ENCODE results near the gene MED23. TPM values are rescaled to one million over a fixed set of nuclear protein-coding genes. Genes with fewer than 3 reads are reported as not detected.

MED23 gene
- total and polyA plus RNA-seq, 2 donors (not counting 1 experiment from before 2014, with no cell fraction given): 25.1 to 27.4 TPM

DNA sequence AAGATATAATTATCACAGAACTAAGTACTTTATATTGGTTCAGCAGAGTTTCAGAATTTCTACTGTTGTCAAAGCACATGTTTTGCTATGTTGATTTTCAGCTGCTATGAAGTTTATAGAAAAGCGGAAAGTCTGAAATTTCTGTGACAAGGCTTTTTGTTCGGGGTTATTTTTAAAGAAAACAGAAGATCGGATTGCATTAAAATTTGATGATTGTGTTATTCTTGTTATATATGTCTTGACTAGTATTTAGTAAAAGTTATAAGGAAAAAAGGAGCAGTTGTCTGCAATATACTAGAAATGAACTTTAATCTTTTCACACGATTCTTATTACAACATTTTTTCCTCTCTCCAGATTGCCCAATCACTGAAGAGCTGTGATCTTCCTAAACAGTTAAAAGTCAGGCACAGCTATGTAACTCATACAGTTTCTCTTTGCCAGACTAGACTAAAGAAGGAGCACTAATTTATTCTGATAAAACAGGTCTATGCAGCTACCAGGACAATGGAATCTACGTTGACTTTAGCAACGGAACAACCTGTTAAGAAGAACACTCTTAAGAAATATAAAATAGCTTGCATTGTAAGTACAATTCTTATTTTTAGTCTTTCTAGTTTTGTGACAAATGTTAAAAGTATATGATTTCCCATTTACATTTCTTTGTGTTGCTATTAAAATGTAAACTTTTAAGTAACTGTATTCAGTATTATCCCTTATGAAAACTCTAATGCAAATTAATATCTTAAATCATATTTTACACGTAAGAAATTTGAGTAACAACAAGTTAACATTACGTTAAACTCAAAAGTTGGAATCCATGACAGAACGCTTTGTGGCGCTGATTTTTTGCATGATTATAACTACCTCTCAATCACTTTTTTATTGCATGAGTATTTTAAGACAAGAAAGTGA, 9.1 kb upstream of the MED23 start, which contains the start of gene ENPP3:
Gene ENPP3, plus strand, starts transcription at position 423 of the 913 bp plus-strand sequence. Its CDS starts 83 bp downstream, at position 506.
- peak in 1 of 2 donors; percentile 37 for DNase-seq (ENCODE audit: low read depth in 2 of 2)

DNA sequence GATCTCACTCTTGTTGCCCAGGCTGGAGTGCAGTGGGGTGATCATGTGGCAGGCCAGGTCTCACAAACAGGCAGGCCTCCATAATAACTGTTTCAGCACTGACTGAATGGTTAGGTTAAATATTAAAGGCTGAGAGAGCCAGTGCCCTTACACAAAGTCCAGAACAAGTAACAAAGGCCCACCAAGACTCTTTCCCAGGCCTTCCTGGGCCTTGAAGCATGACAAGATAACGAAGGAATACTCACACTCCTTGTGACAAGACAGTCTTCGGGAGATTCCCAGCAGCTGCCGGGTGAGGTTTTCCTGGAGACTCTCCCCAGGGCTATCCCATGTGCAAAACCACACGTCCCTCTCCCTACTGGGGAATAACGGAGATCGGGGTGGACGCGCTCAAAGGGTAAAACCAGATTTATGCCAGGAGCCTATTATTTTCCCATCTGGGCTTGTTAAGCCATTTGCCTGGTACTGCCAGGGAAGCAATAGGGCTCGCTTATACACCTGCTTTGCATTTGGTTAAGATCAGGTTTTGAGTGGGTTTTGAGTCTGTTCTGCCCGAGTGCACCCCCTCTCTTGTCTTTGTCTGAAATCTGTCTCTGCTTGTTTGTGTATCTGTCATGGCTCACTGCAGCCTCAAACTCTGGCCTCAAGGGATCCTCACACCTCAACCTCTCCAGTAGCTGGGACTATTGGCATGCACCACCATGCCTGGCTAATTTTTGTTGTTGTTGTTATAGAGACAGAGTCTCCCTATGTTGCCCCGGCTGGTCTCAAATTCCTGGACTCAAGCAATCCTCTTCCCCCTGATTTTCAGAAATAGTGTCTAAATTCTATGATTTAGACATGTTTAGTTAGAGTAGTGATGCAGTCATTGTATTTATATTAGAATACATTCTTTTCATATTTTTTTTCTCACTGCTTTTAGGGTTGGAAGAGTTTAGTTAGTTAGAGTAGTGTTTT, 7.6 kb upstream of the MED23 start:
- no peak for TF ChIP-seq EZH2 (IDR thresholded peaks at IDR 0.05; ENCODE audit: low read length, missing control alignments)
- TF ChIP-seq, protein P1, sequence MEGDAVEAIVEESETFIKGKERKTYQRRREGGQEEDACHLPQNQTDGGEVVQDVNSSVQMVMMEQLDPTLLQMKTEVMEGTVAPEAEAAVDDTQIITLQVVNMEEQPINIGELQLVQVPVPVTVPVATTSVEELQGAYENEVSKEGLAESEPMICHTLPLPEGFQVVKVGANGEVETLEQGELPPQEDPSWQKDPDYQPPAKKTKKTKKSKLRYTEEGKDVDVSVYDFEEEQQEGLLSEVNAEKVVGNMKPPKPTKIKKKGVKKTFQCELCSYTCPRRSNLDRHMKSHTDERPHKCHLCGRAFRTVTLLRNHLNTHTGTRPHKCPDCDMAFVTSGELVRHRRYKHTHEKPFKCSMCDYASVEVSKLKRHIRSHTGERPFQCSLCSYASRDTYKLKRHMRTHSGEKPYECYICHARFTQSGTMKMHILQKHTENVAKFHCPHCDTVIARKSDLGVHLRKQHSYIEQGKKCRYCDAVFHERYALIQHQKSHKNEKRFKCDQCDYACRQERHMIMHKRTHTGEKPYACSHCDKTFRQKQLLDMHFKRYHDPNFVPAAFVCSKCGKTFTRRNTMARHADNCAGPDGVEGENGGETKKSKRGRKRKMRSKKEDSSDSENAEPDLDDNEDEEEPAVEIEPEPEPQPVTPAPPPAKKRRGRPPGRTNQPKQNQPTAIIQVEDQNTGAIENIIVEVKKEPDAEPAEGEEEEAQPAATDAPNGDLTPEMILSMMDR (conservative IDR thresholded peaks at IDR 0.05 in 1 of 2, IDR thresholded peaks at IDR 0.05 in 1 of 2; ENCODE audit: low read depth in 1 of 2, low read length in 2 of 2): no peak
- no peaks in the 10 kb centered on the region for H3K27me3 ChIP-seq (ENCODE audit: control insufficient read depth, insufficient read depth, low read length)
- no peak for DNase-seq (ENCODE audit: low read depth in 2 of 2)
- H3K36me3 ChIP-seq (ENCODE audit: control insufficient read depth, insufficient read depth, low read length): no peaks in the 10 kb centered on the region
- no peak overlapping the region for H3K4me2 ChIP-seq (ENCODE audit: extremely low read depth, insufficient read depth, low read length)
- no peak overlapping the region for H3K27ac ChIP-seq (ENCODE audit: insufficient read depth, low read length)
- no peak overlapping the region for H3K4me3 ChIP-seq (replicated peaks in 1 of 4; ENCODE audit: control extremely low read depth in 1 of 4, insufficient read depth in 1 of 4, low read depth in 3 of 4, low read length in 4 of 4)
- H3K9me3 ChIP-seq (ENCODE audit: control insufficient read depth, insufficient read depth, low read depth, low read length): no peaks in the 10 kb centered on the region
- H3K79me2 ChIP-seq (ENCODE audit: control insufficient read depth, insufficient read depth, low read length): no peaks in the 10 kb centered on the region
- H3K4me1 ChIP-seq (ENCODE audit: control insufficient read depth, extremely low read depth, insufficient read depth, low read length): no peaks in the 10 kb centered on the region
- H3K9ac ChIP-seq (ENCODE audit: insufficient read depth, low read length): no peak overlapping the region
- no peaks in the 10 kb centered on the region for H4K20me1 ChIP-seq (ENCODE audit: control insufficient read depth, extremely low read depth, insufficient read depth, low read length)
- no peak overlapping the region for H2AFZ ChIP-seq (ENCODE audit: low read length)

More for the DNA sequence above, 9.1 kb upstream of the MED23 start, which contains the start of gene ENPP3:
- Histone ChIP-seq H4K20me1 (ENCODE audit: control insufficient read depth, extremely low read depth, insufficient read depth, low read length) (no peaks in the 10 kb centered on the region), H3K27ac (ENCODE audit: insufficient read depth, low read length) (no peak within 1 kb of the TSS), H3K4me2 (ENCODE audit: extremely low read depth, insufficient read depth, low read length) (no peak within 1 kb of the TSS), H3K4me3 (replicated peaks in 1 of 4; ENCODE audit: control extremely low read depth in 1 of 4, insufficient read depth in 1 of 4, low read depth in 3 of 4, low read length in 4 of 4) (no peak within 1 kb of the TSS), H3K36me3 (ENCODE audit: control insufficient read depth, insufficient read depth, low read length) (no peaks in the 10 kb centered on the region), H3K4me1 (ENCODE audit: control insufficient read depth, extremely low read depth, insufficient read depth, low read length) (no peaks in the 10 kb centered on the region), H3K9me3 (ENCODE audit: control insufficient read depth, insufficient read depth, low read depth, low read length) (no peaks in the 10 kb centered on the region), H3K9ac (ENCODE audit: insufficient read depth, low read length) (no peak within 1 kb of the TSS), H3K79me2 (ENCODE audit: control insufficient read depth, insufficient read depth, low read length) (no peaks in the 10 kb centered on the region), H2AFZ (ENCODE audit: low read length) (no peak within 1 kb of the TSS), H3K27me3 (ENCODE audit: control insufficient read depth, insufficient read depth, low read length) (no peaks in the 10 kb centered on the region)
- TF ChIP-seq EZH2 (IDR thresholded peaks at IDR 0.05; ENCODE audit: low read length, missing control alignments): no peak
- TF ChIP-seq, protein P1 (conservative IDR thresholded peaks at IDR 0.05 in 1 of 2, IDR thresholded peaks at IDR 0.05 in 1 of 2; ENCODE audit: low read depth in 1 of 2, low read length in 2 of 2): no peak

All from fibroblast of lung (primary cell).